ENCODE measurements around the gene FAM20B. TPM values are rescaled to one million over a fixed set of nuclear protein-coding genes. Genes with fewer than 3 reads are reported as not detected.

Gene FAM20B
- total RNA-seq, 1 experiment from 2014 or later: 30.0 TPM

DNA sequence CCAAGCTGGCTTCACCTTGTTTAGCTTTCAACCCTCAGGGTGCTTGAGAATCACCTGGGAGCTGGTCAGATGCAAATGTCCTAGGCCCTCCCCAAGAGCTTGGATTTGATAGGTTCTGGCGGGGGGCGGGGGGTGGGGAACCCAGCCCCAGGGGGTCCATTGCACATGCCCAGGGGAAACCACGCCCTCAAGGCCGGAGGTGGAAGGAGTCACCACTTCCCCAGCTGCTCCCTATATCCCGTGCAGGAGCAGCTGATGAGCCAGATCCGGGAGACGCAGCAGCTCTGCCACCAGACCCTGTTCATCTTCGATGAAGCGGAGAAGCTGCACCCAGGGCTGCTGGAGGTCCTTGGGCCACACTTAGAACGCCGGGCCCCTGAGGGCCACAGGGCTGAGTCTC lies 62.0 kb downstream of the FAM20B start:
- DNase-seq: peak; percentile 89
- H3K9me3 ChIP-seq (ENCODE audit: low read length): no peaks in the 10 kb centered on the region
- H3K79me2 ChIP-seq (ENCODE audit: low read length): peaks cover 66% of the 10 kb centered on the region
- peak overlapping the region; percentile 88 for H3K27ac ChIP-seq (ENCODE audit: low read length)
- peaks cover 49% of the 10 kb centered on the region for H3K36me3 ChIP-seq (ENCODE audit: insufficient read depth, low read length)
- H3K27me3 ChIP-seq (ENCODE audit: low read length): no peaks in the 10 kb centered on the region
- H4K20me1 ChIP-seq (ENCODE audit: insufficient read depth, low read depth, low read length): peaks cover 10% of the 10 kb centered on the region; the same call in 1 of the 2 replicates
- H2AFZ ChIP-seq (ENCODE audit: low read length): no peak overlapping the region
- H3K4me3 ChIP-seq (ENCODE audit: low read length): peak overlapping the region; percentile 57
- peak overlapping the region; percentile 54 for H3K9ac ChIP-seq (ENCODE audit: low read length)
- peak overlapping the region; percentile 59 for H3K4me2 ChIP-seq (ENCODE audit: low read depth, low read length, poor library complexity, severe bottlenecking)
- H3K4me1 ChIP-seq (ENCODE audit: low read length): peaks cover 85% of the 10 kb centered on the region
- no peaks in the 10 kb centered on the region for H3K9me2 ChIP-seq (replicated peaks; ENCODE audit: insufficient read depth, low read length)

DNA sequence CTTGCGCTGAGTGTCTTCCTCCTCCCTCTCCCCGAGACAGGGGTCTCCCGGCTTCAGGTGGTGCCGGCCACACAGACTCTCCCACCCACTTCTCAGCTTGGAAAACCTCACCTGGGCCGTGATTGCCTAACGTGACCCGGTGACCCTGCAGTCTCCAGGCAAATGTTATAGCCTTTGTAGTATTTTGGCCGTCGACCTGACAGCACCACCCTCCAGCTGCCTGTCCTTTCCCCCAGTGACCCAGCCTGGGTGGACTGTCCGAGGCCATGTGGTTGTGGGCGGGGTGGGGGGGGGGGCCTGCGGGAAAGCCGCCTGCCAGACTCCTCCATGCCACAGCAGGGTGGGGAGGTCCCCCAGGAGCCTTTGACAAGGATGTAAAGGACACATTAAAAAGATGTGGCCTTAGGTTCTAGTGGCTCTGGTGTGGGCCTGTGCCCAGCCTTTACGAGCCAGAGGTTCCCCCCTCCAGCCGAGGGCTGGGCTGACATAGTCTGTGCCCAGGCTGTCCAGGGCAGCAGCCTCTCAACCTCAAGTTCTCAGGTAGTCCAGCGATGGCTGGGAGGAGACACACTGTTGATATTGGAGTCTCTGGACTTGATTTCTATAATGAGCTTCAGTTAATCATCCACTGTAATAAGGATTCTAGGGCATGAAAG lies 64.3 kb downstream of the FAM20B start:
- Histone ChIP-seq H3K4me2 (ENCODE audit: low read depth, low read length, poor library complexity, severe bottlenecking) (no peak overlapping the region), H3K36me3 (ENCODE audit: insufficient read depth, low read length) (peaks cover 65% of the 10 kb centered on the region), H4K20me1 (ENCODE audit: insufficient read depth, low read depth, low read length) (peaks cover 10% of the 10 kb centered on the region; the same call in 1 of the 2 replicates), H3K27me3 (ENCODE audit: low read length) (no peaks in the 10 kb centered on the region), H2AFZ (ENCODE audit: low read length) (no peak overlapping the region), H3K27ac (ENCODE audit: low read length) (peak overlapping the region; percentile 88), H3K9me2 (replicated peaks; ENCODE audit: insufficient read depth, low read length) (no peaks in the 10 kb centered on the region), H3K79me2 (ENCODE audit: low read length) (peaks cover 45% of the 10 kb centered on the region), H3K9me3 (ENCODE audit: low read length) (no peaks in the 10 kb centered on the region), H3K4me3 (ENCODE audit: low read length) (no peak overlapping the region), H3K9ac (ENCODE audit: low read length) (no peak overlapping the region), H3K4me1 (ENCODE audit: low read length) (peaks cover 67% of the 10 kb centered on the region)
- no peak for DNase-seq

DNA sequence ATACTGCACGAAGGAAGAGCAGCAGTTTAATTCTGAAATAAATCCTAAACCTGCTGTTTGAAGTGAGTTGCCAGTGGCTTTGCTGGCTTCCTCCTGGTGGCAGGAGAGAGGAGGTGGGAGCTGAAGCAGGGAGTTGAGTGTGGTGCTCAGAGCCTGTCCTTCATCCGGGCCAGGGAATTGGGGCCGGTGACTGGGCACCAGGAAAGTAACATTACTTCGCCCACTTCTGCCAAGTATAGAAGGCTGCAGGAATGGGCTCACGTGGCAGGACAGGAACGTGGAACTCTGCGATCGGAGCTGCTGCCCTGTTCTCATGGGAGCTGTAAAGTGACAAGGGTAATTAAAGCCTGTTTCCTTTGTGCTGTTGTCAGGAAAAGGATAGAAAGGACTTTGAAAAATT lies 64.8 kb downstream of the FAM20B start:
- Histone ChIP-seq H3K4me2 (ENCODE audit: low read depth, low read length, poor library complexity, severe bottlenecking) (no peak overlapping the region), H3K27me3 (ENCODE audit: low read length) (no peaks in the 10 kb centered on the region), H3K4me1 (ENCODE audit: low read length) (peaks cover 63% of the 10 kb centered on the region), H3K4me3 (ENCODE audit: low read length) (no peak overlapping the region), H3K9me2 (replicated peaks; ENCODE audit: insufficient read depth, low read length) (no peaks in the 10 kb centered on the region), H3K79me2 (ENCODE audit: low read length) (peaks cover 42% of the 10 kb centered on the region), H2AFZ (ENCODE audit: low read length) (no peak overlapping the region), H3K36me3 (ENCODE audit: insufficient read depth, low read length) (peaks cover 66% of the 10 kb centered on the region), H3K9ac (ENCODE audit: low read length) (no peak overlapping the region), H3K9me3 (ENCODE audit: low read length) (no peaks in the 10 kb centered on the region), H4K20me1 (ENCODE audit: insufficient read depth, low read depth, low read length) (peaks cover 8% of the 10 kb centered on the region; the same call in 1 of the 2 replicates), H3K27ac (ENCODE audit: low read length) (peak overlapping the region; percentile 67; the same call in 1 of the 2 replicates)
- no peak for DNase-seq

DNA sequence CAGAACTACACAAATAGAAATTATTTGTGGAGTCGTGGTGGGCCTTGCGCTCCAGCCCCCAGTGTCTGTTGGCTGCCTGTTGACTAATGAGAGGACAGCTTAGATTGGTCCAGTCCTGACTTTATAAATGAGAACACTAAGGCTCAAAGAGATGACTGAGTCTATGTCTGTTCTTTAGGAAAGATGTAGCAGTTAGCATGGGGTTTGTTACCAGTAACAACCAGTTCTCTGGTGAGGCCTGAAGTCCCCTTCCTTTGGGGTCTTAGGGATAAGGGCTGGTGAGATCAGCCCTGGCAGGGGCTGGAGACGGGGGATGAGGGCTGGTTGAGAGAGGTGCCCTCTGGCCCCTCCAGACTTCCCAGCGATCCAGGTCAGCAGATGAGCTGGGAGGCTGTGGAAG lies 65.2 kb downstream of the FAM20B start:
- Histone ChIP-seq H3K4me3 (ENCODE audit: low read length) (no peak overlapping the region), H3K27ac (ENCODE audit: low read length) (peak overlapping the region; percentile 67; the same call in 1 of the 2 replicates), H3K9ac (ENCODE audit: low read length) (peak overlapping the region; percentile 17; the same call in 1 of the 2 replicates), H3K79me2 (ENCODE audit: low read length) (peaks cover 38% of the 10 kb centered on the region), H3K27me3 (ENCODE audit: low read length) (no peaks in the 10 kb centered on the region), H3K36me3 (ENCODE audit: insufficient read depth, low read length) (peaks cover 66% of the 10 kb centered on the region), H3K9me2 (replicated peaks; ENCODE audit: insufficient read depth, low read length) (no peaks in the 10 kb centered on the region), H3K9me3 (ENCODE audit: low read length) (no peaks in the 10 kb centered on the region), H3K4me2 (ENCODE audit: low read depth, low read length, poor library complexity, severe bottlenecking) (no peak overlapping the region), H2AFZ (ENCODE audit: low read length) (no peak overlapping the region), H4K20me1 (ENCODE audit: insufficient read depth, low read depth, low read length) (peaks cover 7% of the 10 kb centered on the region; the same call in 1 of the 2 replicates), H3K4me1 (ENCODE audit: low read length) (peaks cover 59% of the 10 kb centered on the region)
- DNase-seq: no peak

DNA sequence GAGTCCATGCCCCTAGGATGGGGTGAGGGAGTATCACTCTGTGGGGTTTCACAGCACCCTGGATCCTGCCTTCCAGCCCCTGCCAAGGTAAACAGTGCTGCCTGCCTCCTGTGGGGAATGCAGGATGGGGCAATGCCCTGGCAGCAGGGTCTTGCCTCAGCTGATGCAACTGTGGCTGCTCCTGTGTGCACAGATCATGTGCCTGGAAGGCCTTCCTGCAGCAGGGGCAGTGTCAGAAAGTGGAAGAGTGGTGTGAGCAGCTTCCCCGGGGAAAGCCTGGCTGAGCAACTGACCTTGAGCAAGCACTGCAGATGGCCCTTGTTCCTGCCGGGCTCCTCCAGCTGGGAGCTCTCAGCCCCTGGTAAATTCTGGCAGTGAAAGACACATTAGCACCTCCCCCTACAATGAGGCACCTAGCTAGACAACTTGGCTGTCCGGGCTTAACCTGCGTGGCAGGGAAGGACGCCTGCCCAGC lies 66.0 kb downstream of the FAM20B start:
- no peak overlapping the region for H3K4me2 ChIP-seq (ENCODE audit: low read depth, low read length, poor library complexity, severe bottlenecking)
- peaks cover 53% of the 10 kb centered on the region for H3K4me1 ChIP-seq (ENCODE audit: low read length)
- H3K4me3 ChIP-seq (ENCODE audit: low read length): no peak overlapping the region
- peak overlapping the region; percentile 17; the same call in 1 of the 2 replicates for H3K9ac ChIP-seq (ENCODE audit: low read length)
- no peak for DNase-seq
- no peaks in the 10 kb centered on the region for H3K27me3 ChIP-seq (ENCODE audit: low read length)
- peaks cover 34% of the 10 kb centered on the region for H3K79me2 ChIP-seq (ENCODE audit: low read length)
- peaks cover 7% of the 10 kb centered on the region; the same call in 1 of the 2 replicates for H4K20me1 ChIP-seq (ENCODE audit: insufficient read depth, low read depth, low read length)
- no peaks in the 10 kb centered on the region for H3K9me2 ChIP-seq (replicated peaks; ENCODE audit: insufficient read depth, low read length)
- no peaks in the 10 kb centered on the region for H3K9me3 ChIP-seq (ENCODE audit: low read length)
- no peak overlapping the region for H2AFZ ChIP-seq (ENCODE audit: low read length)
- peak overlapping the region; percentile 67 for H3K27ac ChIP-seq (ENCODE audit: low read length)
- peaks cover 67% of the 10 kb centered on the region for H3K36me3 ChIP-seq (ENCODE audit: insufficient read depth, low read length)

DNA sequence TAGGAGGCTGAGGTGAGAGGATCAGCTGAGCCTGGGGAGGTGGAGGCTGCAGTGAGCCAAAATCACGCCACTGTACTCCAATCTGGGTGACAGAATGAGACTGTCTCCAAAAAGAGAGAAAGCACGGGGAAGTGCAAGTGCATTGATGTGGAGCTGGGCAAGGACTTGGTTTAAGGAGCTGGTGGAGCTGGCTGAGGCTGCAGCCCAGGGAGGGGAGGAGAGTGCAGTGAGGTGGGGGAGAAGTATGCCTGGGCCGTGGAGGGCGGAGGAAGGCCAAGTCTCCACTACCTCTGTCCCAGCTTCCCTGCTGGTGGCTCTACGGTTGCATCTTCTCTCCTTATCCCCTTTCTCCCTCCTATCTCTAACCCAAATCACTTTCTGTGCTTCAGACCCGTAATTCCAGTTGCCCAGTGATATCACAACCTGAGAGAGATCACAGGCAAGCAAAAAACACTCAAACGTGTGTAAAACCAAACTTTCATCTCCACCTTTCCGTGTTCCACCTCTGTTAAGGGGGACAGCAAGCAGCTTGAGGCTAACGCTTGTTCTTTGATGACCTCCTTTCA lies 67.3 kb downstream of the FAM20B start:
- no peak for DNase-seq

DNA sequence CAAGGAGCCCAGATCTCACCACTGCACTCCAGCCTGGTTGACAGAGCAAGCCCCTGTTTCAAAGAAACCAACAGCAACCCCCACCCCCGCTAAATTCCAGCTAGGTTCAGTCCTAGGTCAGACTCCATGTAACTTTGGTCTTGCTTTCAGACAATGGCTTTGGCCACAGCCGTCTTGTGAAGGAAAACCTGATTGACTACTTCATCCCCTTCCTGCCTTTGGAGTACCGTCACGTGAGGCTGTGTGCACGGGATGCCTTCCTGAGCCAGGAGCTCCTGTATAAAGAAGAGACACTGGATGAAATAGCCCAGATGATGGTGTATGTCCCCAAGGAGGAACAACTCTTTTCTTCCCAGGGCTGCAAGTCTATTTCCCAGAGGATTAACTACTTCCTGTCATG lies 69.1 kb downstream of the FAM20B start:
- no peak overlapping the region for H3K9ac ChIP-seq (ENCODE audit: low read length)
- no peaks in the 10 kb centered on the region for H3K9me3 ChIP-seq (ENCODE audit: low read length)
- peaks cover 22% of the 10 kb centered on the region for H3K4me1 ChIP-seq (ENCODE audit: low read length)
- H3K4me2 ChIP-seq (ENCODE audit: low read depth, low read length, poor library complexity, severe bottlenecking): no peak overlapping the region
- H3K9me2 ChIP-seq (replicated peaks; ENCODE audit: insufficient read depth, low read length): no peaks in the 10 kb centered on the region
- no peaks in the 10 kb centered on the region for H3K27me3 ChIP-seq (ENCODE audit: low read length)
- H3K4me3 ChIP-seq (ENCODE audit: low read length): no peak overlapping the region
- no peak overlapping the region for H2AFZ ChIP-seq (ENCODE audit: low read length)
- DNase-seq: no peak
- H3K79me2 ChIP-seq (ENCODE audit: low read length): peaks cover 14% of the 10 kb centered on the region
- peaks cover 61% of the 10 kb centered on the region for H3K36me3 ChIP-seq (ENCODE audit: insufficient read depth, low read length)
- no peaks in the 10 kb centered on the region; the same call in 1 of the 2 replicates for H4K20me1 ChIP-seq (ENCODE audit: insufficient read depth, low read depth, low read length)
- no peak overlapping the region for H3K27ac ChIP-seq (ENCODE audit: low read length)

More for the DNA sequence above, 67.3 kb downstream of the FAM20B start:
- Histone ChIP-seq H3K9me2 (replicated peaks; ENCODE audit: insufficient read depth, low read length) (no peaks in the 10 kb centered on the region), H3K4me2 (ENCODE audit: low read depth, low read length, poor library complexity, severe bottlenecking) (no peak overlapping the region), H2AFZ (ENCODE audit: low read length) (no peak overlapping the region), H3K9ac (ENCODE audit: low read length) (no peak overlapping the region), H3K4me3 (ENCODE audit: low read length) (no peak overlapping the region), H3K27me3 (ENCODE audit: low read length) (no peaks in the 10 kb centered on the region), H3K27ac (ENCODE audit: low read length) (no peak overlapping the region), H3K36me3 (ENCODE audit: insufficient read depth, low read length) (peaks cover 69% of the 10 kb centered on the region), H4K20me1 (ENCODE audit: insufficient read depth, low read depth, low read length) (peaks cover under 1% of the 10 kb centered on the region; the same call in 1 of the 2 replicates), H3K9me3 (ENCODE audit: low read length) (no peaks in the 10 kb centered on the region), H3K79me2 (ENCODE audit: low read length) (peaks cover 26% of the 10 kb centered on the region), H3K4me1 (ENCODE audit: low read length) (peaks cover 40% of the 10 kb centered on the region)

DNA sequence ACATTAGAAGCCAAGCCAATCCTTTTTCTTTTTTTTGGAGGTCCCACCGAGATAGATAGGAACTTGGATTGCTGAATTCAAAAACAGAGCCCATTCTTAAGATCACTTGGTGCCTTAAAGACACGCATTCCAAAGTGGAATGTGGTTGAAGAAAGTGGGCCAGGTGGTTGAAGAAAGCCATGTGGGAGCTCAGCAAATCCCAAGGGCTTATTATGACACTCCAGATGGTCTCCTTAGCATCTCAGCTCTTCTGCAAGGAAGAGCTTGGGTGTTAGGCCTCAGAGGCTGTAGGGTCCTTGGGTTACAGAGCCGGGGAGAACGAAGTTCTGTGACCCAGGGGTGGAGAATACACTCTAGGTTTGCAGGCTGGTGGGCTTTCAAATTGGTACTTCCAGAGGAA lies 69.7 kb downstream of the FAM20B start:
- Histone ChIP-seq H3K27ac (ENCODE audit: low read length) (no peak overlapping the region), H3K9ac (ENCODE audit: low read length) (no peak overlapping the region), H2AFZ (ENCODE audit: low read length) (no peak overlapping the region), H3K9me2 (replicated peaks; ENCODE audit: insufficient read depth, low read length) (no peaks in the 10 kb centered on the region), H3K79me2 (ENCODE audit: low read length) (peaks cover 10% of the 10 kb centered on the region), H4K20me1 (ENCODE audit: insufficient read depth, low read depth, low read length) (no peaks in the 10 kb centered on the region), H3K4me1 (ENCODE audit: low read length) (peaks cover 19% of the 10 kb centered on the region), H3K9me3 (ENCODE audit: low read length) (no peaks in the 10 kb centered on the region), H3K4me2 (ENCODE audit: low read depth, low read length, poor library complexity, severe bottlenecking) (no peak overlapping the region), H3K4me3 (ENCODE audit: low read length) (no peak overlapping the region), H3K36me3 (ENCODE audit: insufficient read depth, low read length) (peaks cover 59% of the 10 kb centered on the region), H3K27me3 (ENCODE audit: low read length) (no peaks in the 10 kb centered on the region)
- no peak for DNase-seq
